H1 (cell line): ENCODE measurements around the gene NPFFR1. TPM values are rescaled to one million over a fixed set of nuclear protein-coding genes. Genes with fewer than 3 reads are reported as not detected.

Experiments
- EP300 ChIP-seq, 2 experiments: IDR thresholded peaks; 1 replicate in 1 of 2; 2 replicates in 1 of 2; pipeline ENCODE4 v1.6.1; 2011 to 2012; ENCODE audit warnings: low read depth in 2 of 2, low read length in 2 of 2, mild to moderate bottlenecking in 2 of 2, borderline replicate concordance in 1 of 2, inconsistent platforms in 1 of 2, moderate library complexity in 1 of 2
- GABPA ChIP-seq: IDR thresholded peaks from 2 replicates; pipeline ENCODE4 v1.6.1; 2011; ENCODE audit warnings: mild to moderate bottlenecking, low read length, moderate library complexity, borderline replicate concordance; ENCODE audit not compliant: insufficient read depth
- MAFK ChIP-seq: IDR thresholded peaks from 2 replicates; pipeline ENCODE4 v1.6.1; 2012; ENCODE audit warnings: low read depth, mild to moderate bottlenecking, improper control_type of control experiment, low read length
- polyA plus RNA-seq, 7 experiments: library from polyadenylated mRNA; depleted of rRNA in 3 of 7; stranded (reverse) in 5 of 7; unstranded in 2 of 7; fragments of >200 nt in 5 of 7; fragments of 200-250 nt in 2 of 7; gene quantifications; 1 replicate in 5 of 7; 2 replicates in 1 of 7; 4 replicates in 1 of 7; pipeline versions ENCODE4 v1.2.1 to v1.2.3, GENCODE V29; 2011 to 2013; ENCODE audit warnings: missing spikeins in 2 of 7, mixed read lengths in 2 of 7
- total RNA-seq: library from RNA; stranded (reverse); fragmentation: NEBNext Ultra II Directional; extraction: Animal tissue kit (Norgen Biotek cat#: 25700); gene quantifications from 2 replicates; pipeline ENCODE4 v1.2.1, GENCODE V29; 2021

NPFFR1 gene
- total and polyA plus RNA-seq, 2 of the 8 experiments (the other 6 are each of a cell fraction or from before 2014, with no cell fraction given) = 0.02 to 0.06 TPM

GRCh38 chr10:70227548-70228320 lies 56.1 kb downstream of the NPFFR1 start (continued):
- TF ChIP-seq MAFK (no peak), GABPA (no peak), EP300 (IDR thresholded peaks at IDR 0.05; ENCODE audit: borderline replicate concordance in 1 of 2, low read depth in 2 of 2, low read length in 2 of 2) (no peak)
- TF ChIP-seq, all 59 proteins: peak for 0
